Activated CD4-positive, alpha-beta T cell treated with anti-CD3 and anti-CD28 coated beads for 36 hours (primary cell): Measurements from ENCODE around the gene VKORC1L1. TPM values are rescaled to one million over a fixed set of nuclear protein-coding genes. Genes with fewer than 3 reads are reported as not detected.
"Not testable (repeated sequence)": the region's sequence is repeated elsewhere in the genome, so short reads cannot be mapped to it uniquely, and the experiment has no call there.

Experiments used
- ATAC-seq: fragments of 200-7000 bp; cut with Tn5 transposase; one replicate; pipeline ENCODE4 v1.10.0; 2021; ENCODE audit warnings: mild to moderate bottlenecking, moderate library complexity
- CTCF ChIA-PET: fragments of 350-600 bp; sonication (Branson Sonifier 250); formaldehyde crosslinking; loops from one replicate; lab custom pipeline; 2021; ENCODE audit warnings: antibody characterized with exemption; lab: Charles Lee
- POLR2A ChIA-PET: fragments of 350-600 bp; sonication (Branson Sonifier 250); formaldehyde crosslinking; loops from one replicate; lab custom pipeline; 2021; ENCODE audit warnings: antibody characterized with exemption, inconsistent platforms; lab: Charles Lee
- DNase-seq: peaks from one replicate; pipeline ENCODE4 v3.0.0-alpha.2; 2020
- H3K27ac Mint-ChIP-seq: one replicate; pipeline ENCODE4 v1.8.0; 2021; ENCODE audit warnings: mixed read lengths
- H3K27me3 Mint-ChIP-seq: one replicate; pipeline ENCODE4 v1.8.0; 2021; ENCODE audit warnings: mixed read lengths
- H3K36me3 Mint-ChIP-seq: one replicate; pipeline ENCODE4 v1.8.0; 2021; ENCODE audit warnings: low read depth, mixed read lengths
- H3K4me1 Mint-ChIP-seq: one replicate; pipeline ENCODE4 v1.8.0; 2021; ENCODE audit warnings: mixed read lengths
- H3K4me3 Mint-ChIP-seq: one replicate; pipeline ENCODE4 v1.8.0; 2021; ENCODE audit warnings: mild to moderate bottlenecking, moderate library complexity, mixed read lengths
- H3K9me3 Mint-ChIP-seq: one replicate; pipeline ENCODE4 v1.8.0; 2021; ENCODE audit warnings: low read depth, mixed read lengths
- intact Hi-C, 2 experiments: fragments of 100-400 bp; cut with DNase I in 1 of 2; cut with micrococcal nuclease in 1 of 2; formaldehyde crosslinking; loops; one replicate each; pipeline versions ENCODE4 v1.14.2 to v1.15.1; 2022 to 2024; cut with DNase I, micrococcal nuclease
- total RNA-seq, 2 experiments: library from RNA; stranded (reverse); gene quantifications; one replicate each; pipeline ENCODE4 v1.2.3, GENCODE V29; 2021

The VKORC1L1 gene
- total RNA-seq, 2 experiments from 2014 or later = 16.5 to 17.6 TPM

DNA sequence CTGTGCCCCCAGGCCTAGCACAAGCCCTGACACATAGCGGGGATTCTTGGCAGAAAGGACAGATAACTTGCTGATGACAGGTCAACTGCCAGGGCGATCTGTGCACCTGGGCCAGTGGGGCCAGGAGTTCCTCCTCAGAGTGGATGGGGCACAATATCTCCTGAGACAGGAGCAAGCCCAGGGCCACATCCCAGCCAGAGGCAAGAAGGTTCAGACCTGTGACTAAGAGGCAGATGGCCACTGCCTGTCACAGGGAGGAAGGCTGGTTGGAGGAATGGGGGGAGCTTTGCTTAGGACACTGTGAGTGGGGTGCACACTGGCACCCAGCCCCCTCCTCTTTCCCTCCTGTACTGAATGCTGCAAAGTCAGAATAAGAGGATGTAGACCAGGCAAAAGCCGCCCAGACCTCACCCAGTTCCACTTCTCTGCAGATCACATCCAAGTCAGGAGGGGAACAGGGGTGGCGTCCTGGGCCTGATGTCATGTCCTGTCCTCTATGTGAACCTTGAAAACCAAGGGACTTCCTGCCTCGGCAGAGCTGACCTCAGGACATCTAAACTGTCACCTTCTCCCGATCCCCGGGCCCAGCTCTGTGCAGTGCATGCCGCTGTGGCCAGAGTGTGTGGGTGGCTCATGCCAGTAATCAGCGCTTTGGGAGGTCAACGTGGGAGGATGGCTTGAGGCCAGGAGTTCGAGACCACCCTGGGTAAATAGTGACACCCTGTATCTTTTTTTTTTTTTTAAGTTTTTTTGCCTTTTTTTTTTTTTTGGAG, 107.8 kb downstream of the VKORC1L1 start:
- ChIA-PET CTCF (no interaction called here), POLR2A (interaction anchor here (0.6 kb wide), 1 partner anchor 1032 kb away, joined by 4 read pairs; no protein-coding TSS in a partner anchor)
- H3K4me1 Mint-ChIP-seq = peaks cover 8% of the 10 kb centered on the region
- H3K27me3 Mint-ChIP-seq = no peaks in the 10 kb centered on the region
- H3K36me3 Mint-ChIP-seq = peaks cover 26% of the 10 kb centered on the region
- peak; percentile 74 for DNase-seq
- H3K9me3 Mint-ChIP-seq = no peaks in the 10 kb centered on the region
- H3K4me3 Mint-ChIP-seq = peak overlapping the region; percentile 80
- ATAC-seq = peak; percentile 77
- peak overlapping the region; percentile 90 for H3K27ac Mint-ChIP-seq
- intact Hi-C loops = loop anchor here (2.0 to 5.0 kb wide), 6 partner anchors 20 to 1017 kb away; partner anchors contain the start of genes ASL (in 1 of the 2), CRCP (in 1 of the 2), SBDS (in 1 of the 2) and TYW1 (in 1 of the 2)

DNA sequence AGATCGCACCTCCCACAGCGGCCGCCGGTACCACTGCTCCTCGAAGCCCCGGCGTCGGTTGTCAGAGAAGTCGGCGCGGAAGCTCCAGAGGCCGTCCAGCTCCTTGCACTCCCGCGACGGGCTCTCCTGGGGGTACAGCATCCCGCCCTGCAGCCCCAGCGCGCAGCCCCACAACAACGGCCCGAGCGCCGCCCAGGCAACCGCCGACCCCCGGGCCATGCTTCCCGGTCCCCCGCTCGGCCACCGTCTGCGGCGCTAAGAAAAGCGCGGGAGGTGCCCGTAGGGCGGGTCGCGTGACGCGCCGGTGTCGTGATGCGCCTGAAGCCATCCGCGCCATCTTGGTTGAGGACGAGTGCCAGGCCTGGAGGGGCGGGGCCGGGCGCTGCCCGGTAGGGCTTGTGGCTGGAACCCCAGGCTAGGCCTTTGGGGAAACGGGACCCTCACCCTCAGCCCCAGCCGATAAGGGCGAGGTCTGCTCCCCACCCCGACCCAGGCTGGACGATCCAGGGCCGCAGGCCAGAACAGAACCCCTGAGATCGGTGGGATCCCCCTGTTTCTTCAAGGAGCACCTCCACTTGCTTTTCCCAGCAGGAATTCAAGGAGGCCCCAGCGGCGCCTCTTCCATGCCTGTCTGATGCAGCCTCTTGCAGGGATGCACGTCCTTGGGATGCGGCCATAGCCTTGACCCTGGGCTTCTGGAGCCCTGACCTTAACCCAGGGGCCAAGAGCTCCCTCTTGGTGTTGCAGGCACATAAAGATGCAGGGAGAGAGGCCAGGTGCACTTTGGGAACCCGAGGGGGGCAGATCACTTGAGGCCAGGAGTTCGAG, 109.3 kb downstream of the VKORC1L1 start, which contains the start of gene GUSB:
TSS of gene GUSB (minus strand) at position 249 of the 828 bp plus-strand sequence. CDS start at position 219, 30 bp downstream.
- Mint-ChIP-seq H3K27me3 (no peaks in the 10 kb centered on the region), H3K4me3 (peak within 1 kb of the TSS; percentile 80), H3K36me3 (peaks cover 21% of the 10 kb centered on the region), H3K4me1 (peaks cover 8% of the 10 kb centered on the region), H3K27ac (peak within 1 kb of the TSS; percentile 90), H3K9me3 (no peaks in the 10 kb centered on the region)
- POLR2A ChIA-PET = interaction anchor here (0.7 kb wide), 1 partner anchor 199 kb away, joined by 3 read pairs; no protein-coding TSS in a partner anchor
- intact Hi-C loops = loop anchor here (1.0 to 5.0 kb wide), 16 partner anchors 21 to 1015 kb away; partner anchors contain the start of genes ASL (in 2 of the 2), TYW1 (in 2 of the 2), VKORC1L1 (in 2 of the 2) and CRCP (in 1 of the 2)
- DNase-seq = peak; percentile 95
- CTCF ChIA-PET = interaction anchor here (0.6 to 1.2 kb wide), 3 partner anchors 230 to 575 kb away, joined by 3 to 7 read pairs (median 5); no protein-coding TSS in a partner anchor
- peak; percentile 90 for ATAC-seq

DNA sequence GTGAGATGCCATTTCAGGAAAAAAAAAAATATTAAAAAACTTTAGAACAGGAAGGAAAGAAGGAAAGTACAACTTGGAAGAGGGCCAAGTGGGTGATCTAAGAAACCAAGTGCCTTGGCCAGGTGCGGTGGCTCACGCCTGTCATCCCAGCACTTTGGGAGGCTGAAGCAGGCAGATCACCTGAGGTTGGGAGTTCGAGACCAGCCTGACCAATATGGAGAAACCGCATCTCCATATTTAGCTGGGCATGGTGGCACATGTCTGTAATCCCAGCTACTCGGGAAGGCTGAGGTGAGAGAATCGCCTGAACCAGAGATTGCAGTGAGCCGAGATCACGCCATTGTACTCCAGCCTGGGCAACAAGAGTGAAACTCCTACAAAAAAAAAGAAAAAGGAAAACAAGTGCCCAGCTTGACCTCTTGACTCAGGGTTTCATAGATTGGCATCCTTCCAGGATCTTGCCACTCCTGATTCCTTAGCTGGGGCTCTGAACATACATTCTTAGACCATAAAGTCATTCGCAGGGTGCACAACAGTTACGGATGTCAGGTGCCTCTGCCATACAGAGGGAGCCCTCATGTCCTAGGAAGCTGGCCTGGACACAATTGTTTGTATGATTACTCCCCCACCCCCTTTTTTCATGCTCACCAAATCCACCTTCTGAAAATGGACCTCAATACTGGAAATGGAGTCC, 111.2 kb downstream of the VKORC1L1 start:
- ATAC-seq = no peak
- Mint-ChIP-seq H3K36me3 (peaks cover 14% of the 10 kb centered on the region), H3K27ac (no peak overlapping the region), H3K27me3 (no peaks in the 10 kb centered on the region), H3K9me3 (no peaks in the 10 kb centered on the region), H3K4me1 (peaks cover 8% of the 10 kb centered on the region), H3K4me3 (no peak overlapping the region)
- intact Hi-C loops = loop anchor here (2.0 to 5.0 kb wide), 6 partner anchors 93 to 1013 kb away; partner anchors contain the start of genes ASL (in 1 of the 2), SBDS (in 1 of the 2), TMEM248 (in 1 of the 2) and TYW1 (in 1 of the 2)
- CTCF ChIA-PET = no interaction called here
- DNase-seq = no peak
- POLR2A ChIA-PET = no interaction called here

DNA sequence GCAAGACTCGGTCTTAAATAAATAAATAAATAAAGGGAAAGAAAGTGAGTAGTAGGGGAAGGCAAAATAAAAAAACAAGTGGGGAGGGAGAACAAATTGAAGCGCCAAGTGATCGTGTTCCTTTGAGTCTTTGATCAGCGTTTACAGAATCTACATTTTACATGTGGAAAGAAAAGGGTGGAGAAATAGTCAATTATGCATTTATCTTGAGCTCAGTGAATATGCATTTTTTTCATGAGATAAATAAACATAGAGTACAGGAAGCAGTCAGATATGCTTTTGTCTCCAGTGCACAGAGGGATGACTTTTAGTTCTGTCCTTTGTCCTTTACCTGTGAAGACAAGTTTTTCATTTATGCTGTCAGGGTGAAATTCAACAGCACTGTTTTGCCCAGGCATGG, 115.2 kb downstream of the VKORC1L1 start:
- ChIA-PET POLR2A (interaction anchor here (0.7 kb wide), 2 partner anchors 20 to 669 kb away, joined by 3 to 7 read pairs; no protein-coding TSS in a partner anchor), CTCF (no interaction called here)
- intact Hi-C loops = no loop called here
- Mint-ChIP-seq H3K4me1 (no peaks in the 10 kb centered on the region), H3K27ac (no peak overlapping the region), H3K9me3 (no peaks in the 10 kb centered on the region), H3K36me3 (no peaks in the 10 kb centered on the region), H3K4me3 (no peak overlapping the region), H3K27me3 (no peaks in the 10 kb centered on the region)
- ATAC-seq = no peak
- DNase-seq = no peak

DNA sequence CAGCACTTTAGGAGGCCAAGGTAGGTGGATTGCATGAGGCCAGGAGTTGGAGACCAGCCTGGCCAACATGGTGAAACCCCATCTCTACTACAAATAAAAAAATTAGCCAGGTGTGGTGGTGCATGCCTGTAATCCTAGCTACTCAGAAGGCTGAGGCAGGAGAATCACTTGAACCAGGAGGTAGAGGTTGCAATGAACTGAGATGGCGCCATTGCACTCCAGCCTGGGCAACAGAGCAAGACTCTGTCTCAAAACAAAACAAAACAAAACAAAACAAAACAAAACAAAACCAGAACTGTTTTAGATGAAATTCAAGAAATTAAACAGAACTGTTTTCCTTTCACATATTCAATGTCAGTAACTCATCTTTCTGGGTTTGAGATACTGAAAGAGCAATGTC, 115.6 kb downstream of the VKORC1L1 start:
- intact Hi-C loops, H3K27me3 Mint-ChIP-seq, DNase-seq, H3K4me3 Mint-ChIP-seq, H3K36me3 Mint-ChIP-seq, H3K4me1 Mint-ChIP-seq, H3K27ac Mint-ChIP-seq, CTCF ChIA-PET, H3K9me3 Mint-ChIP-seq, ATAC-seq: not testable (repeated sequence)
- POLR2A ChIA-PET = interaction anchor here (0.7 kb wide), 2 partner anchors 20 to 669 kb away, joined by 3 to 7 read pairs; no protein-coding TSS in a partner anchor

DNA sequence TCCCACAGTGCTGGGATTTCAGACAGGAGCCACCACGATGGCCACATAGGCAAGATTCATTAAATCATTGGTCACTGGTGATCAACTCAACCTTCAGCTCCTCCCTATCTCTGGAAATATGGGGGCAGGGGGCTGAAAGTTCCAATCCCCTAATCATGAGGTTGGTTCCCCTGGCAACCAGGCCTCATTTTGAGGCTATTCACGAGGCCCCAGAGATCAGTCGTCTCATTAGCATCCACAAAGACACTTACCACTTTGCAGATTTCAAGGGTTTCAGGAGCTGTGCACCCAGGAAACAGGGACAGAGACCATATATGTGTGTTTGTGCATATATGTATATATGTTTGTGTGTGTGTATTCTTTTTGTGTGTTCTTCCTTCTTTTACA, 116.8 kb downstream of the VKORC1L1 start:
- ChIA-PET CTCF (interaction anchor here (1.0 kb wide), 1 partner anchor 113 kb away, joined by 3 read pairs; no protein-coding TSS in a partner anchor), POLR2A (no interaction called here)
- no peak overlapping the region for H3K4me3 Mint-ChIP-seq
- H3K4me1 Mint-ChIP-seq = no peaks in the 10 kb centered on the region
- DNase-seq (no peak), ATAC-seq (no peak)
- H3K27ac Mint-ChIP-seq = no peak overlapping the region
- H3K36me3 Mint-ChIP-seq = no peaks in the 10 kb centered on the region
- no peaks in the 10 kb centered on the region for H3K27me3 Mint-ChIP-seq
- intact Hi-C loops = no loop called here
- no peaks in the 10 kb centered on the region for H3K9me3 Mint-ChIP-seq

DNA sequence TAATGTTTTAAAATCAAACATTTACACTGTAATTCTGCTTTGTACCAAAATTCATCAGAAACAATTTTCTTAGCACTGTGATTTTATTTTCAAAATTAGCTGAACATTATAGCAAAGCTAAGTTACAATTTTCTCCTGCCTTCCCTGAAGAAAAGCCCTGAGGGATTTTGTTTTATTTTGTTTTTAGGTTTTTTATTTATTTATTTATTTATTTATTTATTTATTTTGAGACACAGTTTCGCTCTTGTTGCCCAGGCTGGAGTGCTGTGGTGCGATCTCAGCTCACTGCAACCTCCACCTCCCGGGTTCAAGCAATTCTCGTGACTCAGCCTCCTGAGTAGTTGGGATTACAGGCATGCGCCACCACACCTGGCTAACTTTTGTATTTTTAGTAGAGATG, 119.0 kb downstream of the VKORC1L1 start:
- H3K27me3 Mint-ChIP-seq, POLR2A ChIA-PET, ATAC-seq, H3K4me3 Mint-ChIP-seq, H3K36me3 Mint-ChIP-seq, H3K9me3 Mint-ChIP-seq, H3K27ac Mint-ChIP-seq, DNase-seq, CTCF ChIA-PET, H3K4me1 Mint-ChIP-seq, intact Hi-C loops: not testable (repeated sequence)

DNA sequence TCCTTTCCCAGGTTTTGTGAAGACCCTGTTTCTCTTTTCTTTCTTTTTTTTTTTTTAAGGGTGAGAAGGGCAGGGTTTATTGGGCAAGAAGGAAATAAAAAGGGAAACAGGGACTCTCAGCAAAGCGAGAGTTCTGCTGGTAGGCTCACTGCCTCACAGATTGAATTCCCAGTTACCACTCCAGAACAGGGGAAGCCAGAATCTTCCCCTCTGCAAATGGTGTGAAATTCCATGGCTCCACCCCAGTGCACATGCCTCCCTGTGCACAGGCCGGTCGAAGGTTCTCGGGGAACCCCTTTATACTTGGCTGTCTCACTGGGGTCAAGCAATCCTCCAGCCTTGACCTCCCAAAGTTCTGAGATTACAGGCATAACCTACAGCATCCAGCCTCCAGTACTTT, 119.7 kb downstream of the VKORC1L1 start:
- Mint-ChIP-seq H3K4me1 (no peaks in the 10 kb centered on the region), H3K27ac (no peak overlapping the region), H3K27me3 (no peaks in the 10 kb centered on the region), H3K9me3 (no peaks in the 10 kb centered on the region), H3K36me3 (no peaks in the 10 kb centered on the region), H3K4me3 (no peak overlapping the region)
- ATAC-seq = no peak
- DNase-seq = no peak
- intact Hi-C loops = no loop called here
- CTCF ChIA-PET = no interaction called here
- POLR2A ChIA-PET = no interaction called here

DNA sequence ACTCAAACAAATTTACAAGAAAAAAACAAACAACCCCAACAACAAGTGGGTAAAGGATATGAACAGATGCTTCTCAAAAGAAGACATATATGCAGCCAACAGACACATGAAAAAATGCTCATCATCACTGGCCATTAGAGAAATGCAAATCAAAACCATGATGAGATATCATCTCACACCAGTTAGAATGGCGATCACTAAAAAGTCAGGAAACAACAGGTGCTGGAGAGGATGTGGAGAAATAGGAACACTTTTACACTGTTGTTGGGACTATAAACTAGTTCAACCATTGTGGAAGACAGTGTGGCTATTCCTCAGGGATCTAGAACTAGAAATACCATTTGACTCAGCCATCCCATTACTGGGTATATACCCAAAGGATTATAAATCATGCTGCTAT, 122.1 kb downstream of the VKORC1L1 start:
- H3K4me1 Mint-ChIP-seq, H3K27ac Mint-ChIP-seq, H3K9me3 Mint-ChIP-seq, ATAC-seq, H3K4me3 Mint-ChIP-seq, CTCF ChIA-PET, POLR2A ChIA-PET, DNase-seq, H3K36me3 Mint-ChIP-seq, H3K27me3 Mint-ChIP-seq, intact Hi-C loops: not testable (repeated sequence)

DNA sequence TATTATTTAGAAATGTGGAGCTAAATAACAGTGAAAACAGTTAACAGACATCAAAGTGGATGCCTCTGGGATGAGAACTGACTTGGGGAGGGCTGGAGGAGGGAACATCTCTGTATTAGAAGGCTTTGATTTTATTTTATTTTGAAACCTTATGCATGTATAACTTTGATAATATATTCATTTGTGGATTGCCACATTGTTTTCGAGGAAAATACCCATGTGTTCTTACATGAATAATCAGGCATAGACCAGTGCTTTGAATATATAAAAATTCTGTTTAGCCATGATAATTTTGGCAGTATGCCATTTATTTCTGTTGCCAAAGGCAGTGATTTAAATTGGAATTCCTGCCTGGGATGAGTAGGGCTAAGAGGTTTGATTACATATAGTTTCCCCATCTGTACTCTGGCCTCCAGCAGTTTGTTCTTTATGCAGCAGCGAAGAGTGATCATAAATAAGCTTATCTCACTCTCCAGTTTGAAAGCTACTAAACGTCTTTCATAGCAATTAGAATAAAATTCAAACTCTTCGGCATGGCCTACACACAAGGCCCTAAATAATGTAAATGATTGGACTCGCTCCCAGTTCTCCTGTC, 128.0 kb downstream of the VKORC1L1 start:
- POLR2A ChIA-PET, H3K9me3 Mint-ChIP-seq, DNase-seq, H3K4me3 Mint-ChIP-seq, H3K27ac Mint-ChIP-seq, H3K27me3 Mint-ChIP-seq, H3K36me3 Mint-ChIP-seq, CTCF ChIA-PET, H3K4me1 Mint-ChIP-seq, ATAC-seq, intact Hi-C loops: not testable (repeated sequence)
